Measurements from ENCODE around the gene RNFT2.

- TF ChIP-seq CTCF (IDR thresholded peaks at IDR 0.05) (no peak), POLR2A (IDR thresholded peaks at IDR 0.05) (no peak)
These were observed 23.9 kb upstream of the RNFT2 start for GRCh38 chr12:116714175-116714574.

Data from breast epithelium (tissue), 3 donors.